ENCODE data around the gene SENP6. TPM values are rescaled to one million over a fixed set of nuclear protein-coding genes. Genes with fewer than 3 reads are reported as not detected.
"Not testable (repeated sequence)": the region's sequence is repeated elsewhere in the genome, so short reads cannot be mapped to it uniquely, and the experiment has no call there.

The SENP6 gene
- total RNA-seq, 2 experiments from 2014 or later = 70.2 to 72.0 TPM

DNA sequence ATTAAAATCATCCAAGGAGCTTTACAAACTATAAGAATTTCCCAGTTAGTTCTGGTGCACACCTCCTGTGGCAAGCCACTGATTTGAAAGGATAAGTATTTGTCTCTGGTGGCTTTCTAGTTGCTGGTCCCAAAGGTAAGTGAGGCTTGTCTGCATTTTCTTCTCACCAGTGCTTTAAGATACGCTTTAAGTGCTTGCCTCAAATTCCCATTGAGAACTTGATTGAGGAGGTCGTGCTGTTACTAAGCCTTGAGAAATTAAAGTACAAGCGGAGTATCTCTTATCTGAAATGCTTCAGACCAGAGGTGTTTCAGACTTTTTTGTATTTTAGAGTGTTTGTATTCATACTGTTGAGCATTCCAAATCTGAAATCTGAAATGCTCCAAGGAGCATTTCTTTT, 117.5 kb downstream of the SENP6 start:
- Mint-ChIP-seq H3K27me3 (no peaks in the 10 kb centered on the region), H3K27ac (no peak overlapping the region), H3K9me3 (no peaks in the 10 kb centered on the region), H3K4me3 (no peak overlapping the region), H3K36me3 (ENCODE audit: low read depth) (peaks cover 8% of the 10 kb centered on the region), H3K4me1 (ENCODE audit: low read depth) (no peaks in the 10 kb centered on the region)
- intact Hi-C loops (cut with micrococcal nuclease) = no loop called here
- ATAC-seq = no peak
- TF ChIP-seq, protein P1, sequence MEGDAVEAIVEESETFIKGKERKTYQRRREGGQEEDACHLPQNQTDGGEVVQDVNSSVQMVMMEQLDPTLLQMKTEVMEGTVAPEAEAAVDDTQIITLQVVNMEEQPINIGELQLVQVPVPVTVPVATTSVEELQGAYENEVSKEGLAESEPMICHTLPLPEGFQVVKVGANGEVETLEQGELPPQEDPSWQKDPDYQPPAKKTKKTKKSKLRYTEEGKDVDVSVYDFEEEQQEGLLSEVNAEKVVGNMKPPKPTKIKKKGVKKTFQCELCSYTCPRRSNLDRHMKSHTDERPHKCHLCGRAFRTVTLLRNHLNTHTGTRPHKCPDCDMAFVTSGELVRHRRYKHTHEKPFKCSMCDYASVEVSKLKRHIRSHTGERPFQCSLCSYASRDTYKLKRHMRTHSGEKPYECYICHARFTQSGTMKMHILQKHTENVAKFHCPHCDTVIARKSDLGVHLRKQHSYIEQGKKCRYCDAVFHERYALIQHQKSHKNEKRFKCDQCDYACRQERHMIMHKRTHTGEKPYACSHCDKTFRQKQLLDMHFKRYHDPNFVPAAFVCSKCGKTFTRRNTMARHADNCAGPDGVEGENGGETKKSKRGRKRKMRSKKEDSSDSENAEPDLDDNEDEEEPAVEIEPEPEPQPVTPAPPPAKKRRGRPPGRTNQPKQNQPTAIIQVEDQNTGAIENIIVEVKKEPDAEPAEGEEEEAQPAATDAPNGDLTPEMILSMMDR (IDR thresholded peaks at IDR 0.05) = no peak
- no peak for DNase-seq
- CTCF ChIA-PET = no interaction called here
- POLR2A ChIA-PET = no interaction called here

DNA sequence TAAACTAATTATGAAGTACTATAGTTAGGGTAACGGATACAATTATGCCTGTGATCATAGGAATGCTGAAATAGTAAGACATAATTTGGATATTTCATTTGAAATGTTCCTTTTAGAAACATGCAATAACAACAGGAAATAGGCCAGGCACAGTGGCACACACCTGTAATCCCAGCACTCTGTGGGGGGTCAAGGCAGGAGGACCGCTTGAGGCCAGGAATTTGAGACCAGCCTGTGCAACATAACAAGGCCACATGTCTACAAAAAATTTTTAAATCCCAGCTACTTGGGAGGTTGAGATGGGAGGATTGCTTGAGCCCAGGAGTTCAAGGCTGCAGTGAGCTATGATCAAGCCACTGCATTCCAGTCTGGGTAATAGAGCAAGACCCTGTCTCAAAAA, 121.7 kb downstream of the SENP6 start:
- intact Hi-C loops (cut with micrococcal nuclease) = no loop called here
- DNase-seq = no peak
- Mint-ChIP-seq H3K9me3 (no peaks in the 10 kb centered on the region), H3K4me1 (ENCODE audit: low read depth) (no peaks in the 10 kb centered on the region), H3K27me3 (no peaks in the 10 kb centered on the region), H3K27ac (no peak overlapping the region), H3K4me3 (no peak overlapping the region), H3K36me3 (ENCODE audit: low read depth) (no peaks in the 10 kb centered on the region)
- ATAC-seq = no peak
- POLR2A ChIA-PET = interaction anchor here (0.6 to 0.7 kb wide), 2 partner anchors 21 to 25 kb away, joined by 3 to 4 read pairs; no protein-coding TSS in a partner anchor
- CTCF ChIA-PET = no interaction called here
- TF ChIP-seq, protein P1 (IDR thresholded peaks at IDR 0.05) = no peak

DNA sequence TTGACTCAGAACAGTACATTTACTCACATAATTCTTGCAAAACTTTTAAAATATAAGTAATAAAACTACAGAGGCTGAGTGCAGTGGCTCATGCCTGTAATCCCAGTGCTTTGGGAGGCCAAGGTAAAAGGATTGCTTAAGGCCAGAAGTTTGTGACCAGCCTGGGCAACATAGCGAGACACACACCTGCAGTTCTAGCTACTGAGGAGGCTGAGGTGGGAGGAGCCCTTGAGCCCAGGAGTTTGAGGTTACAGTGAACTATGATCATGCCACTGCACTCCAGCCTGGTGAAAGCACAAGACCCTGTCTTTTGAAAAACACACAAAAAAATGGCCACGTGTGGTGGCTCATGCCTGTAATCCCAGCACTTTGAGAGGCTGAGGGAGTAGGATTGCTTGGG, 125.5 kb downstream of the SENP6 start:
- no peaks in the 10 kb centered on the region for H3K9me3 Mint-ChIP-seq
- ATAC-seq = no peak
- H3K27me3 Mint-ChIP-seq = no peaks in the 10 kb centered on the region

DNA sequence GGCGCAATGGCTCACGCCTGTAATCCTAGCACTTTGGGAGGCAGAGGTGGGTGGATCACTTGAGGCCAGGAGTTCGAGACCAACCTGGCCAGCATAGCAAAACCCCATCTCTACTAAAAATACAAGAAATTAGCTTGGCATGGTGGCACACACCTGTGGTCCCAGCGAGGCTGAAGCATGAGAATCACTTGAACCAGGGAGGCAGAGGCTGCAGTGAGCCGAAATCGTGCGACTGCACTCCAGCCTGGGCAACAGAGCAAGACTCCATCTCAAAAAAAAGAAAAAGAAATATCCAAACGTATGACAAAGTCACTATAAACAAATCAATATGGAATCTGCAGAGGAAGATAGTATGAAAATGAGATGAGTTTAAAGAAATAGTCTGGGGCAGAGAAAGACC, 129.3 kb downstream of the SENP6 start:
- H3K36me3 Mint-ChIP-seq (ENCODE audit: low read depth); DNase-seq; POLR2A ChIA-PET; ATAC-seq; H3K4me1 Mint-ChIP-seq (ENCODE audit: low read depth); H3K27ac Mint-ChIP-seq; H3K4me3 Mint-ChIP-seq; H3K9me3 Mint-ChIP-seq; CTCF ChIA-PET; intact Hi-C loops (cut with micrococcal nuclease); H3K27me3 Mint-ChIP-seq: not testable (repeated sequence)

More for the DNA sequence above, 125.5 kb downstream of the SENP6 start:
- ChIA-PET CTCF (no interaction called here), POLR2A (no interaction called here)
- TF ChIP-seq, protein P1 (IDR thresholded peaks at IDR 0.05) = no peak
- no peak overlapping the region for H3K27ac Mint-ChIP-seq
- no peaks in the 10 kb centered on the region for H3K4me1 Mint-ChIP-seq (ENCODE audit: low read depth)
- H3K4me3 Mint-ChIP-seq = no peak overlapping the region
- DNase-seq = no peak
- intact Hi-C loops (cut with micrococcal nuclease) = no loop called here
- H3K36me3 Mint-ChIP-seq (ENCODE audit: low read depth) = no peaks in the 10 kb centered on the region

DNA sequence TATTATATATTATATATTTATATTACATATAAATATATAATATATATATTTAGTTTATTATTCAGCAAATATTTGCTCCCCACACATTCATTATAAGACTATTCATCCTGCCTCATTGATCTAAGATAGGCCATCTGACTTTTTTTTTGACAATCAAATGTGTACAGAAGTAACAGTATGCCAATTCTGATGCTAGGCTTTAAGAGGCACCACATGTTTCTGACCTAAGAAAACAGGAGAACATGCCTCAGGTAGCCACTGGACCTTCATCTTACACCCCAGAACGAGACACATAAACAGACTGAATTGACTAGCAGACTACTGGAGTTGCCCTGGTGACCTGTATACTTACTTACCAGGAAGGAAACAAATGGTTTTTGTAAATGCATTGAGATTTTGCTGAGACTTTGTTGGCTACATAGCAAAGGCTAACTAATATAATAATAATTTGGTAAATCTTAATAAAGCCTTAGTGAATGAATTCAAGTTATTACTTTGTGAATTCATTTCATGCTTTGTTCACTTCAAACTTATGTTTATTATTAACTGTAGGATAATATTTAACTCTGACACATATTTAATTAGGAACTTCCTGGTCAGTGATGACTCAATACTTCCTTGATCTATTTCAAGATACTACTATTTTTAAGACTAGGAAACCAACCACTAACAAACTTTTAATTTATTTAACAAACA, 134.0 kb downstream of the SENP6 start:
- H3K27me3 Mint-ChIP-seq = peaks cover 9% of the 10 kb centered on the region
- H3K9me3 Mint-ChIP-seq = no peaks in the 10 kb centered on the region
- H3K4me3 Mint-ChIP-seq = no peak overlapping the region
- ATAC-seq (no peak), DNase-seq (no peak)
- CTCF ChIA-PET = no interaction called here
- no peaks in the 10 kb centered on the region for H3K4me1 Mint-ChIP-seq (ENCODE audit: low read depth)
- H3K36me3 Mint-ChIP-seq (ENCODE audit: low read depth) = no peaks in the 10 kb centered on the region
- no peak overlapping the region for H3K27ac Mint-ChIP-seq
- TF ChIP-seq, protein P1 (IDR thresholded peaks at IDR 0.05) = no peak
- POLR2A ChIA-PET = no interaction called here
- intact Hi-C loops (cut with micrococcal nuclease) = no loop called here
